ENCODE data around the gene B3GAT2. TPM values are rescaled to one million over a fixed set of nuclear protein-coding genes. Genes with fewer than 3 reads are reported as not detected.
A peak's percentile ranks its signal among the peaks of the same experiment; 100 is the strongest.

The B3GAT2 gene
- total RNA-seq, 1 experiment from 2014 or later, result not detected

- Histone ChIP-seq H3K4me1 (ENCODE audit: insufficient read depth, low read length) (peaks cover 15% of the 10 kb centered on the region), H4K20me1 (ENCODE audit: low read length) (no peaks in the 10 kb centered on the region), H3K4me3 (ENCODE audit: low read length) (no peak overlapping the region), H3K9me3 (ENCODE audit: low read length) (no peaks in the 10 kb centered on the region), H3K27ac (ENCODE audit: low read length) (no peak overlapping the region), H2AFZ (ENCODE audit: low read length) (no peak overlapping the region), H3F3A (ENCODE audit: low read length, unreplicated experiment) (no peaks in the 10 kb centered on the region), H3K36me3 (ENCODE audit: low read depth, low read length) (peaks cover 3% of the 10 kb centered on the region; the same call in 1 of the 2 replicates), H3K79me2 (ENCODE audit: low read length) (no peaks in the 10 kb centered on the region), H3K4me2 (ENCODE audit: low read length) (no peak overlapping the region), H3K27me3 (ENCODE audit: low read length) (no peaks in the 10 kb centered on the region), H3K9ac (ENCODE audit: low read length) (no peak overlapping the region), H3K9me2 (replicated peaks; ENCODE audit: low read length) (no peaks in the 10 kb centered on the region)
- ATAC-seq, result no peak
- BruUV-seq (replicated peaks), result no TSS peak
- no peak for DNase-seq
- CTCF ChIA-PET, result no interaction called here
- intact Hi-C loops (cut with micrococcal nuclease), result no loop called here
- TF ChIP-seq EZH2phosphoT487 (IDR thresholded peaks at IDR 0.05; ENCODE audit: borderline replicate concordance, low read length) (no peak), CTCF (conservative IDR thresholded peaks at IDR 0.05; ENCODE audit: low read depth, low read length) (no peak), EZH2 (IDR thresholded peaks at IDR 0.05; ENCODE audit: low read length, unreplicated experiment) (no peak)
- POLR2A ChIA-PET (ENCODE audit: unreplicated experiment), result no interaction called here
Measured at GRCh38 chr6:70846207-70846835, 110.5 kb downstream of the B3GAT2 start.

GRCh38 chr6:70844301-70844700 lies 112.6 kb downstream of the B3GAT2 start:
- Histone ChIP-seq H2AFZ (ENCODE audit: low read length) (no peak overlapping the region), H4K20me1 (ENCODE audit: low read length) (no peaks in the 10 kb centered on the region), H3K27me3 (ENCODE audit: low read length) (no peaks in the 10 kb centered on the region), H3K9me2 (replicated peaks; ENCODE audit: low read length) (no peaks in the 10 kb centered on the region), H3K4me1 (ENCODE audit: insufficient read depth, low read length) (peaks cover 6% of the 10 kb centered on the region), H3K27ac (ENCODE audit: low read length) (no peak overlapping the region), H3K36me3 (ENCODE audit: low read depth, low read length) (peaks cover 3% of the 10 kb centered on the region; the same call in 1 of the 2 replicates), H3K4me2 (ENCODE audit: low read length) (no peak overlapping the region), H3K4me3 (ENCODE audit: low read length) (no peak overlapping the region), H3K9me3 (ENCODE audit: low read length) (no peaks in the 10 kb centered on the region), H3F3A (ENCODE audit: low read length, unreplicated experiment) (no peaks in the 10 kb centered on the region), H3K9ac (ENCODE audit: low read length) (no peak overlapping the region), H3K79me2 (ENCODE audit: low read length) (no peaks in the 10 kb centered on the region)
- TF ChIP-seq EZH2phosphoT487 (IDR thresholded peaks at IDR 0.05; ENCODE audit: borderline replicate concordance, low read length) (no peak), EZH2 (IDR thresholded peaks at IDR 0.05; ENCODE audit: low read length, unreplicated experiment) (no peak), CTCF (conservative IDR thresholded peaks at IDR 0.05; ENCODE audit: low read depth, low read length) (no peak)
- ChIA-PET CTCF (no interaction called here), POLR2A (ENCODE audit: unreplicated experiment) (no interaction called here)
- intact Hi-C loops (cut with micrococcal nuclease), result no loop called here
- ATAC-seq (no peak), DNase-seq (no peak)
- no TSS peak for BruUV-seq (replicated peaks)

GRCh38 chr6:70843328-70843918 lies 113.4 kb downstream of the B3GAT2 start:
- peak; percentile 10 for DNase-seq
- no peak overlapping the region for H2AFZ ChIP-seq (ENCODE audit: low read length)
- H3K27me3 ChIP-seq (ENCODE audit: low read length), result no peaks in the 10 kb centered on the region
- H3K79me2 ChIP-seq (ENCODE audit: low read length), result no peaks in the 10 kb centered on the region
- H3K9me3 ChIP-seq (ENCODE audit: low read length), result no peaks in the 10 kb centered on the region
- no peak overlapping the region for H3K27ac ChIP-seq (ENCODE audit: low read length)
- no peak overlapping the region for H3K4me3 ChIP-seq (ENCODE audit: low read length)
- ChIA-PET CTCF (no interaction called here), POLR2A (ENCODE audit: unreplicated experiment) (no interaction called here)
- no peak overlapping the region for H3K9ac ChIP-seq (ENCODE audit: low read length)
- H3K9me2 ChIP-seq (replicated peaks; ENCODE audit: low read length), result no peaks in the 10 kb centered on the region
- BruUV-seq (replicated peaks), result no TSS peak
- ATAC-seq, result no peak
- H3K4me1 ChIP-seq (ENCODE audit: insufficient read depth, low read length), result no peaks in the 10 kb centered on the region
- no peaks in the 10 kb centered on the region; the same call in 1 of the 2 replicates for H3K36me3 ChIP-seq (ENCODE audit: low read depth, low read length)
- TF ChIP-seq CTCF (conservative IDR thresholded peaks at IDR 0.05; ENCODE audit: low read depth, low read length), result peak; percentile 32; the same call in 1 of the 2 replicates
- TF ChIP-seq EZH2phosphoT487 (IDR thresholded peaks at IDR 0.05; ENCODE audit: borderline replicate concordance, low read length), result no peak
- intact Hi-C loops (cut with micrococcal nuclease), result no loop called here
- no peaks in the 10 kb centered on the region for H3F3A ChIP-seq (ENCODE audit: low read length, unreplicated experiment)
- no peak overlapping the region for H3K4me2 ChIP-seq (ENCODE audit: low read length)
- H4K20me1 ChIP-seq (ENCODE audit: low read length), result no peaks in the 10 kb centered on the region
